ENCODE results near the gene CAMK2D.

CAMK2D gene

DNA sequence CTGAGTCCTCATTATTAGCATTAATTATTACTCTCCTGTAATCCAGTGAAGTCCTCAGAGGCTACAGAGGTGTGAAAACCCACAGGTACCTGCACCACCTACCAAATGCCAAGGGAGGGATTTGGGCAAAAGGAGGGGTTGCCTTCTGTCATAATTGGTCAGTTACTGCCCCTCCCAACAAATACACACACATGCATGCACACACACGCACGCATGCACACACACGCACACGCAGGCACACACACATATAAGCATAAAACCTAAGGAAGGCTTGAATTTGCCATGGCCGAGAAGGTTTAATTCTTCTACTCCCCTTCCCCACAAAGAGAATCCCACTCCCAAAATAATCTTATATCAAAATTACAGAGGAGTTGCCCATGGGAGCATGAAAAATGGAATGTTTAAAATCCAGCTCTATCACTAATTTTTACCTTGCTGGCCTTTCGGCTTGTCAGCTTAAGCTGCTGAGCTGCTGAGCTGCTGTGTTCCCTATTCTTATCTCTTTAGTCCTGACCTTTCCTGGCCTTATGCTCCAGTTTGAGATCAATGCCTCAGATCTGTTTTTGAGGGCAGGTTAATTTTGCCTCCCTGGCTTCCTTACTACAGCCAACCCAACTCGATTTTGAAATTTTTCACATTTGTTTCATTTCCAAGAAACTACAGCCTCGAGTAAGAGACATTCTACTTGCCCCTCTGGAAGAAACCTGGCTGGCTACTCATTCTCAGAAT lies 95.0 kb downstream of the CAMK2D start:
- H3K27ac ChIP-seq (ENCODE audit: low read depth, low read length), result no peak overlapping the region
- no peak overlapping the region for H3K9ac ChIP-seq (ENCODE audit: low read length)
- H3K36me3 ChIP-seq (ENCODE audit: control insufficient read depth, insufficient read depth, low read length), result no peaks in the 10 kb centered on the region
- no peak overlapping the region for H3K4me3 ChIP-seq (ENCODE audit: low read length)
- no peaks in the 10 kb centered on the region for H3K4me1 ChIP-seq (ENCODE audit: control insufficient read depth, insufficient read depth, low read length)
- no peaks in the 10 kb centered on the region for H3K27me3 ChIP-seq (ENCODE audit: control insufficient read depth, insufficient read depth, low read length)

- H3K4me1 ChIP-seq (ENCODE audit: control insufficient read depth, insufficient read depth, low read length), result no peaks in the 10 kb centered on the region
- H3K27me3 ChIP-seq (ENCODE audit: control insufficient read depth, insufficient read depth, low read length), result no peaks in the 10 kb centered on the region
- H3K36me3 ChIP-seq (ENCODE audit: control insufficient read depth, insufficient read depth, low read length), result no peaks in the 10 kb centered on the region
- no peak overlapping the region for H3K4me3 ChIP-seq (ENCODE audit: low read length)
- no peak overlapping the region for H3K9ac ChIP-seq (ENCODE audit: low read length)
- H3K27ac ChIP-seq (ENCODE audit: low read depth, low read length), result no peak overlapping the region
These were observed 96.5 kb downstream of the CAMK2D start for GRCh38 chr4:113665036-113665435.

GRCh38 chr4:113662581-113662980 lies 99.0 kb downstream of the CAMK2D start:
- Histone ChIP-seq H3K36me3 (ENCODE audit: control insufficient read depth, insufficient read depth, low read length) (no peaks in the 10 kb centered on the region), H3K27me3 (ENCODE audit: control insufficient read depth, insufficient read depth, low read length) (no peaks in the 10 kb centered on the region), H3K9ac (ENCODE audit: low read length) (no peak overlapping the region), H3K27ac (ENCODE audit: low read depth, low read length) (no peak overlapping the region), H3K4me3 (ENCODE audit: low read length) (no peak overlapping the region), H3K4me1 (ENCODE audit: control insufficient read depth, insufficient read depth, low read length) (no peaks in the 10 kb centered on the region)

GRCh38 chr4:113659127-113659526 lies 102.4 kb downstream of the CAMK2D start:
- H3K36me3 ChIP-seq (ENCODE audit: control insufficient read depth, insufficient read depth, low read length), result no peaks in the 10 kb centered on the region

DNA sequence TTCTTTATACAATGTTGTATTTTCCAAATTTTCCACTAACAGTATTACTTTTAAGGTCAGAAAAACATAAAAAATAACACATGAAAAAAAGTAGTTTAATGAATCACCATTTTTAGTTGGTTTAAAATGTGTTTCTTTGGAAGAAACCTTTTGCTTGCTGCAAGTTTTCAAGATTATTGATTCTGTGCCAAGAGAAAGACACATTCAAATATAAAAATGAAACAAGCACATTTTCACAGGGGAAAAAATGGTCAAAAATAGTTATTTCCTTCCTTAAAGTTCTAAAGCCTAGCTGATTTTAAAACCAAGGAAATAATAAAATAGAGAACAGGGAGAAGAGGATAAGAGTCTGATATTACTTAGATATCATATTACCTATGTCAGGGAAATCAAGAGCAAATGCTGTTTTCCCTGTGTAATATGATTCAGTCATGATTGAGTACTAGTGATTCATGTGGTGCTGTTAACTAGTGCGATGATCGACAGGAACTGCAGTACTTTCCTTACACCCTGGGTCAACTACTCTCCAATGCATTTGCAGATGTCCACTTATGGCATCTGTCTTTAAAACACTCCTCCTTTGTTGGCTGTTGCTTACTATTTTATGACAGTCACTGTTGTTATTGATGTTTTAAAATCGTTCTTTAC lies 103.8 kb downstream of the CAMK2D start:
- no peak overlapping the region for H3K9ac ChIP-seq (ENCODE audit: low read length)
- no peak overlapping the region for H3K4me3 ChIP-seq (ENCODE audit: low read length)
- no peaks in the 10 kb centered on the region for H3K27me3 ChIP-seq (ENCODE audit: control insufficient read depth, insufficient read depth, low read length)
- no peaks in the 10 kb centered on the region for H3K4me1 ChIP-seq (ENCODE audit: control insufficient read depth, insufficient read depth, low read length)
- no peaks in the 10 kb centered on the region for H3K36me3 ChIP-seq (ENCODE audit: control insufficient read depth, insufficient read depth, low read length)
- no peak overlapping the region for H3K27ac ChIP-seq (ENCODE audit: low read depth, low read length)

More at GRCh38 chr4:113659127-113659526, 102.4 kb downstream of the CAMK2D start:
- Histone ChIP-seq H3K27me3 (ENCODE audit: control insufficient read depth, insufficient read depth, low read length) (no peaks in the 10 kb centered on the region), H3K9ac (ENCODE audit: low read length) (no peak overlapping the region), H3K4me1 (ENCODE audit: control insufficient read depth, insufficient read depth, low read length) (no peaks in the 10 kb centered on the region), H3K27ac (ENCODE audit: low read depth, low read length) (no peak overlapping the region), H3K4me3 (ENCODE audit: low read length) (no peak overlapping the region)

- no peak overlapping the region for H3K27ac ChIP-seq (ENCODE audit: low read depth, low read length)
- no peak overlapping the region for H3K4me3 ChIP-seq (ENCODE audit: low read length)
- H3K27me3 ChIP-seq (ENCODE audit: control insufficient read depth, insufficient read depth, low read length), result no peaks in the 10 kb centered on the region
- H3K9ac ChIP-seq (ENCODE audit: low read length), result no peak overlapping the region
- no peaks in the 10 kb centered on the region for H3K4me1 ChIP-seq (ENCODE audit: control insufficient read depth, insufficient read depth, low read length)
- H3K36me3 ChIP-seq (ENCODE audit: control insufficient read depth, insufficient read depth, low read length), result no peaks in the 10 kb centered on the region
These were observed 107.7 kb downstream of the CAMK2D start for GRCh38 chr4:113653871-113654270.

DNA sequence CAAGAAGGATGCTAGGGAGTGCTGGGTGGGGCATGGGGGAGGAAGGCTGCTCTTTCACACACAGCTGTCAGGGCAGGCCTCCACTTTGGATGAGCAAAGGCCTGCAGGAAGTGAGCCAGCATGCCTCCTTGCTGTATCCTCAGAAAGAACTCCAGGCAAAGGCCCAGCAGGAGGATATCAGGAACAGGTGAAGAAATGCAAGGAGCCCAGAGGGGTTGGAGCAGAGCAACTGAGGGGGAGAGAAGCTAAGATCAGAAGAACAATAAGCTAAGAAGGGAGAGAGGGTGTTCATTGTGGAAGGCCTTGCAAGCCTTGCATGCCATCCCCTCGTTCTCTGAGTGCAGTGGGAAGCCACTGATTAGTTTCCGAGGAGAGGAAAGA lies 115.1 kb downstream of the CAMK2D start:
- Histone ChIP-seq H3K4me3 (ENCODE audit: low read length) (no peak overlapping the region), H3K27ac (ENCODE audit: low read depth, low read length) (no peak overlapping the region), H3K27me3 (ENCODE audit: control insufficient read depth, insufficient read depth, low read length) (no peaks in the 10 kb centered on the region), H3K4me1 (ENCODE audit: control insufficient read depth, insufficient read depth, low read length) (no peaks in the 10 kb centered on the region), H3K9ac (ENCODE audit: low read length) (no peak overlapping the region), H3K36me3 (ENCODE audit: control insufficient read depth, insufficient read depth, low read length) (no peaks in the 10 kb centered on the region)

DNA sequence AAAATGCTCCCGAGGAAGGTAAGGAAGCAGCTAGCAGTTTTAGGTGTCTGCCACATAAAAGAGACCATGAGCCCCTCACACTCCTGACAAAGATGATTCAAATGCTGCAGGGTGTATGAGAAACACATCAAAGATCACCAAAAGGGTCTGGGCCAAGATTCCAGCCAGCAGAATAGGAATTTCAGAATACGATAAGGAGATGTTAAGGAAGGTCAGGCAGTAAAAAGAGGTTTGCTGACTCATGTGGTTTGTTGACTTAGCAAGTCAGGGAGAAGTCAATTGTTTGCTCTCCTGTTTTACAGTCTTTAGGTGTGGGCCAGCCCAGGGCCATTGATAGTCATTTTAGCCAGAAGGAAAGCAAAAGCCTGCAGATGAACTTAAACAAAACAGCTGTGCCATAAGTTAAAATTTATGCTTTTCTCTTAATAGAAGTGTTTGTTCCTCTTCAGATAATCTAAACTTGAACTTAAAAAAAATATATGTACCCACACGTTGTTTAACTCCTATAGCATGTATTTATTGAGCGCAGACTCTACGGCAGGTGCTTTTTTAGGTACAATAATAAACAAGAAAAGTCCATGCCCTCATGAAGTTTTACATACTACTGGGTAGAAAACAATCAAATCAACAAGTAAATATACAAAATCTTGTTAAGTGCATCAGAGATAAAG lies 115.6 kb downstream of the CAMK2D start:
- no peak overlapping the region for H3K27ac ChIP-seq (ENCODE audit: low read depth, low read length)
- H3K27me3 ChIP-seq (ENCODE audit: control insufficient read depth, insufficient read depth, low read length), result no peaks in the 10 kb centered on the region
- H3K4me1 ChIP-seq (ENCODE audit: control insufficient read depth, insufficient read depth, low read length), result no peaks in the 10 kb centered on the region
- no peaks in the 10 kb centered on the region for H3K36me3 ChIP-seq (ENCODE audit: control insufficient read depth, insufficient read depth, low read length)
- H3K9ac ChIP-seq (ENCODE audit: low read length), result no peak overlapping the region
- no peak overlapping the region for H3K4me3 ChIP-seq (ENCODE audit: low read length)

- Histone ChIP-seq H3K27ac (ENCODE audit: low read depth, low read length) (no peak overlapping the region), H3K4me3 (ENCODE audit: low read length) (no peak overlapping the region), H3K27me3 (ENCODE audit: control insufficient read depth, insufficient read depth, low read length) (no peaks in the 10 kb centered on the region), H3K4me1 (ENCODE audit: control insufficient read depth, insufficient read depth, low read length) (no peaks in the 10 kb centered on the region), H3K36me3 (ENCODE audit: control insufficient read depth, insufficient read depth, low read length) (no peaks in the 10 kb centered on the region), H3K9ac (ENCODE audit: low read length) (no peak overlapping the region)
These were observed 116.2 kb downstream of the CAMK2D start for GRCh38 chr4:113645288-113645687.

DNA sequence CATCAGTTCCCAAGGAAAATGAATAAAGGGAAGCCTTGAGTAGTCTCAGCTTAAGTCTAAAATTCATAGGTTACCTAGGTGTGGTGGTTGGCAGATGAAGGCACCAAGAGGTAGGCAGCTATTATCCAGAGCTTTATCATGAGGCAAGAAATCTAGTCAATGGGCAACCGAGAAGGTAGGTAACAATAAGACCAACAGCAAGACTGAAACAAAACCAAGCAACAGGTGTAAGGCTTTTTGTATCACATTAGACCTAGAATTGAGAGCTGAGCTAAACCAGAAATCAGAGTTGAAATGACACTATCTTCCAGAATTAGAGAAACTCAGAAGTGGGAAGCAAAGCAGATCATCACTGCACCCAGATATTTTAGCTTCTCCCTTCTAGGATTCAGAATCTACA lies 117.1 kb downstream of the CAMK2D start:
- Histone ChIP-seq H3K4me1 (ENCODE audit: control insufficient read depth, insufficient read depth, low read length) (no peaks in the 10 kb centered on the region), H3K36me3 (ENCODE audit: control insufficient read depth, insufficient read depth, low read length) (no peaks in the 10 kb centered on the region), H3K27ac (ENCODE audit: low read depth, low read length) (no peak overlapping the region), H3K27me3 (ENCODE audit: control insufficient read depth, insufficient read depth, low read length) (no peaks in the 10 kb centered on the region), H3K9ac (ENCODE audit: low read length) (no peak overlapping the region), H3K4me3 (ENCODE audit: low read length) (no peak overlapping the region)

DNA sequence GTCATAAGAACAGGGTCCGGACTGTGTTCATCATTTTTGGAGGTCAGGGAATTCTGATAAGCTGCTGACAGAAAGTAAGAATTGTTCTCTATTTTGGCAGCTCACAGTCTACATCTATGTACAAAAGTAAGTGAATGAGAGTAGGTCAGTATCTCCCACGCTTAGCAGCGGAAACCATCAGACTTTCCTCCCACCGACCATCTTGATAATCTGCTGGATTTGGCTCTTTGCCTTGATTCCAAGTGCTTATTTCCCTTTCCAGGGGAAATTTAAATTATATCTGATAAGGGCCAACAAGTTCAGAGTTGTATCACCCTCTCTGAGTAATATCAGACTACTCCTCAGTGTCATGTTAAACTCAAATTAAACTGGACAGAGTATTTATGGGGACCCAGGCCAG lies 118.0 kb downstream of the CAMK2D start:
- no peak overlapping the region for H3K27ac ChIP-seq (ENCODE audit: low read depth, low read length)

GRCh38 chr4:113641025-113641431 lies 120.5 kb downstream of the CAMK2D start:
- H3K4me1 ChIP-seq (ENCODE audit: control insufficient read depth, insufficient read depth, low read length), result peaks cover 2% of the 10 kb centered on the region
- H3K36me3 ChIP-seq (ENCODE audit: control insufficient read depth, insufficient read depth, low read length), result no peaks in the 10 kb centered on the region
- H3K4me3 ChIP-seq (ENCODE audit: low read length), result no peak overlapping the region
- no peak overlapping the region for H3K27ac ChIP-seq (ENCODE audit: low read depth, low read length)
- no peaks in the 10 kb centered on the region for H3K27me3 ChIP-seq (ENCODE audit: control insufficient read depth, insufficient read depth, low read length)
- H3K9ac ChIP-seq (ENCODE audit: low read length), result no peak overlapping the region

More for the DNA sequence above, 118.0 kb downstream of the CAMK2D start:
- Histone ChIP-seq H3K27me3 (ENCODE audit: control insufficient read depth, insufficient read depth, low read length) (no peaks in the 10 kb centered on the region), H3K36me3 (ENCODE audit: control insufficient read depth, insufficient read depth, low read length) (no peaks in the 10 kb centered on the region), H3K4me3 (ENCODE audit: low read length) (no peak overlapping the region), H3K4me1 (ENCODE audit: control insufficient read depth, insufficient read depth, low read length) (no peaks in the 10 kb centered on the region), H3K9ac (ENCODE audit: low read length) (no peak overlapping the region)

Data from rectal smooth muscle tissue (tissue), 1 donor.